GM18526 (cell line): Measurements from ENCODE around the gene COL23A1.

Experiments
- POLR2A ChIP-seq: IDR thresholded peaks from 3 replicates; pipeline ENCODE4 v1.6.1; 2011; ENCODE audit not compliant: insufficient read length; ENCODE audit errors: extremely low read depth

The COL23A1 gene

DNA sequence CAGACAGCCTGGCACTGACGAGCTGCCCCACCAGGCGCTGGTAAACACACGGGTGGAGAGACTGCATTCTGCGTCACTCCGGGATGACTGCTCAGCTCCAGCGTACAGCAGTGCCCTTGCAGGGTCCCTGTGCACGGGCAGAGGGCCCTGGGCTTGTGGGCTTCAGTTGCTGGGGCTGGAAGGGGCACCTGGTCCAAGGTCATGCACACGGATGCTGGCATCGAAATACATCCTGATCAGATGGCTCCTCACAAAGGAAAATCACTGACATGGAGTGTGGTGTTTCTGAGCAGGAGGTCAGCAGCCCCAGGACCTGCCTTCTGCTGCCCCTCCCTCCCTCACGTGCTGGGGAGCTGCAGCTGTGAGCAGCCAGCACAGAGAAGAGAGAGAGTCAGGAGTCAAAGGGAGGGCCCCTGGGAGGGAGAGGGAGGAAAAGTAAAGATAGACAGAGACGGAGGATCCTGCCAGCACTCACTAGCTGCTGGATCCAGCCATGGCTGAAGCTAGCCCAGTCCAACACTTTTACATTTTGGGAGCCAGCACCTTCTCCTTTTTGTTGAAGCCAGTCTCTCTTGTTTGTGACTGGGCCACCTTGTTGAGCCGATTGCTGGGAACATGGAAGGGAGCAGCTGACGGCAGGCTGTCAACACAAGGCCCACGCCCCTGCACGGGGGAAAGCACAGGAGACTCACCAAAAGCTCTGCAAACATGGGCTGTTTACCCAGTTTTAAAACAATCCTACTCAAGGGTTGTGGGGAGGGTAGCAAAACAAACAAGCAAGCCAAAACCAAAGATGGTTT lies 191.1 kb downstream of the COL23A1 start:
- TF ChIP-seq POLR2A, result no peak

DNA sequence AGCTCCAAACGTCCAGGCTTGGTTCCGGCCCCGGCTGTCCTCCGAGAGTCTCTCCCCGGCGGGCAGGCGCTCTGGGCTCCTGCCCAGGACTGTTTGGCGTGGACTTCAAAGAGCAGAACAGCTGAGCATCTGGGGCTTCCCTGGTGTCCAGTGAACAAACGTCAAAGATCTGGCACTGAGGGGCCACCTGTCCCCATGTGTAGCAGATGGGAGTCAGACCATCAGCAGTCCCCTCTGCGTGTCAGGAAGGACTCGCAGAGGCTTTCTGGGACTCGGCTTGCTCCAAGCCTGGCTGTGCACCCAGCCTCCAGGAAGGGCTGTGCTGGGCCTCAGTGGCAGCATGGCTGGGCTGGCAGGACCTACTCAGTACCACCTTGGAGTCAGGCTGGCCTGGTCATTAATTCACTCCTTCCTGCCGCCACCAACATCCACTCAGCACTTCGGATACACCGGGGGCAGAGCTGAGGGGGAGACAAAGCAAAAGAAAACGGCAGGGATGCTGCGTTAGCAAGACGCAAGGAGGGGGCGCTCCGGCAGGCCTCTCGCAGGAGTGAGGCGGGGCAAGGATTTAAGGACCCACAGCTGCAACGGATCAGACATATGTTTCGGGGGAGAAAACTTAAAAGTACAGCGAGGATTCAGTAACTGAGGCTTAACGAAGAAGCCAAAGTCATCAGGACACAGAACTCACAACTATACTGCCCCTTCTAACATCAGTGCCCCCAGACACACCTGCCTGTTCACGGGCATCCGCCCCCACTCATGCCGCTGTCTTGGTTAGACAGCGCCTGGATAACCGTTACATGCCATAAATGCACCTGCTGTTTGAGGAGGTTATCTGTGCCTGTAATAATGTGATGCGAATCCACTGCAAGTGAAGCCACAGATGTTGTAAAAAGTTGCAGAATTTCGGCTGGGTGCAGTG lies 193.1 kb downstream of the COL23A1 start:
- no peak for TF ChIP-seq POLR2A

DNA sequence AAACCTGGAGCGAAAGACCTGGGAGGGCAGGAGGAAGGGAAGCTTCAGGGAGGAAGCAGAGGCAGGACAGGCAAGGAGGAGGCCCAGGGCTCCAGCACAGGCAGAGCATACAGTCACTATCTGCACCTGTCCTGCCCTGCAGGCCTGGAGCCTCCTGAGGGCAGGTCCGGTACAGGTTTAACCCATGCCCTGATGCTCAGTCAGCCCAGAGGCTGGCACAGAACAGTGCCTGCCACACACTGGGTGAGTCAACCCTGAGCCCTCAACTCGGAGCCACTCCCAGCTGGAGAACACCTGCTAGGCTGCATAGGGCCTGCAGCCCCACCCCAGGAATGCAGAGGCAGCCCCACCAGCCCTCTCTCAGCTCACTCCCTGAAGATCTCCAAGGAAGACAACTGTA lies 196.1 kb downstream of the COL23A1 start:
- no peak for TF ChIP-seq POLR2A

DNA sequence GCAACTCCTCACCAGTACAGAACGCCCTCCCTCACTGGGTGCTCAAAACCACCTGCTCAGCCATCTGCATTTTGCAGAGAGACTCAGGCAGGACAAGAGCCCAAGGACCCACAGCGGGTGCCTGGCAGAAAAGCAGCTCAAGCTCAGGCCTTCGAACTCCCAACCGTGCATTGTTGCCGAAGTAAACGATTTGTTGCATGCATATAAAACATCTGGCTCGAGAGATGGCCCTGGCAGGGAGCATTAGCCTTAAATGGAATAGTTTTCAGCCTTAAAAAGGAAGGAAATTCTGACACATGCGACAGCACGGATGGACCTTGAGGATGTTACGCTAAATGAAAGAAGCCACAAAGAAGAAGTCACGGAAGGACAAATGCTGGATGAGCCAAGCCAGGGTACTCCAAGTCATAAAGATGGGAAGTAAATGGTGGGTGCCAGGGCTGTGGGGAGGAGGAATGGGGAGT lies 197.2 kb downstream of the COL23A1 start:
- no peak for TF ChIP-seq POLR2A

DNA sequence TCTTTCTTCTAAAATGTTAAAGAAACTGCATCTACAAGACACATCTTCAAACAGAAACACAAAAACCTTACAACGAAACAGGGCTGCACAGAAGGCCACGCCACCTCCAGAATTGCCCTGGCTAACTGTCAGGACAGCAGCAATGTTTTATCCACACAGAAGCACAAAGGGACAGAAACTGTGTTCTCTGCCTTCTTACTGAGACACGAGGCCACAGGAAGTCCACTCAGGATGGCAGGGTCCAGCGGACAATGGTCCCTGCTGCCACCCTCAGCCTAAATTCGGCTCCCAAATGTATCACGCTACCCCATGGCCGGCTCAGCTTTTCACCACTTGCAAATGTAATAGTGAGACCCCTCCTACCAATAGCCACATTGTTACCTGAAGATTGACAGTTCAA lies 197.8 kb downstream of the COL23A1 start:
- no peak for TF ChIP-seq POLR2A

DNA sequence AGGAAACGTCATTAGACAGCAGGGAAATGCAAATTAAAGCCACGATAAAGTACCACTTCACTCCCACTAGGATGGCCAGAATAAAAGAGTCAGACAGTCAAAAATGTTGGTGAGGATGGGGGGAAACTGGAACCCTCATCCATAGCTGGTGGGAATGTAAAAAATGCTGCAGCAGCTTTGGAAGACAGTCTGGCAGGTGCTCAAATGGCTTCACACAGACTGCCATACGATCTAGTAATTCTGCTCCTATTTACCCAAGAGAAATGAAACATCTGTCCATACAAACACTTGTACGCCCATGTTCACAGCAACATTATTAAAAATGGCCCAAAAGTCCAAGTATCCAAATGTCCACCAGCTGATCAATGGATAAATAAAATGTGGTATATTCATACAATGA lies 198.7 kb downstream of the COL23A1 start:
- TF ChIP-seq POLR2A, result no peak

DNA sequence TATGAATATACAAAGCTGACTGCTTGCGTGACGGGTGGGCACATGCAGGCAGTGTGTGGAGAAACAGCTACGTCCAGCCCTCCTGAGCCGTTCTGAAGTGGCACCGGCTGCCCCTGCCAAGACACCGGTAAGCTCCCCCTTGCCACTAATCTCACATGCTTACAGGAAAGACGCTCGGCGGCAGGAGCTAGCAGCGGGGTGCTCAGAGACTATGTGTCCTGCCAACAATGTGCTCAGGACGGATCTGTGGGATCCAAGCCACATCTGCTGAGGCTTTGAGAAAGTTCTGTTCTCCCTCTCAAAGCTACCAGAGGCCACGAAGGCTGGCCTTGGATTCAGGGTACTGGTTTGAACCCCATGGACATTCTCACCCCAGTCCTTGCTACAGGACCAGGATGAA lies 200.4 kb downstream of the COL23A1 start:
- TF ChIP-seq POLR2A, result no peak

DNA sequence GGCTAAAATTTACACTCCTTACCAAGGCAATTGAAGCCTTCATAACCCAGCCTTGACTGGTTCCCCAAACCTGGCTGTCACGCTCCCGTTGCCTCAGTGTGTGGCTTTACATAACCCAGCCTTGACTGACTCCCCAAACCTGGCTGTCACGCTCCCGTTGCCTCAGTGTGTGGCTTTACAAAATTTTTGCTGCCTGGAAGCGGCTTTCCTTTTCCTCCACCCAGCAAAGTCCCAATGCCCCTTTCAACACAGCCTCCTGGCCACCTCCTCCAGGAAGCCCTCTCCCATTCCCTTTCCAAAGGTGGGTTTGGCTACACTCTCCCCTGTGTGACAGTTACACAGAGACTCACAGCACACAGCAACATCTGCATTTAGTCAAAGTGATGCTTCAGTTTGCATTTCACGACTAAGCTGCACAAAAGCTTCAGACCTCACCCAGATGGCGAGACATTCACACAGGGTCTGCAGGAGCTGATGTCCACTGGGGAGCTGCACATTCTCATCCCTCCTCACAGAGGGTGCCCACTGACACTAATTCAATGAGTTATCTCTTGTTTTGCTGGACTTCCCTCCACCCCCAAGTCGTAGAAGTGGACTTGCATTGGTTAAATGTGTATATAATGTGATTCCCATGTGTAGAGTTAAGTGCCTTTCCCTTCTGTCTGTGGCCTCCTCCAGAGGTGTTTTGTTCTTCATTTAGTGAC lies 201.0 kb downstream of the COL23A1 start:
- TF ChIP-seq POLR2A, result no peak

DNA sequence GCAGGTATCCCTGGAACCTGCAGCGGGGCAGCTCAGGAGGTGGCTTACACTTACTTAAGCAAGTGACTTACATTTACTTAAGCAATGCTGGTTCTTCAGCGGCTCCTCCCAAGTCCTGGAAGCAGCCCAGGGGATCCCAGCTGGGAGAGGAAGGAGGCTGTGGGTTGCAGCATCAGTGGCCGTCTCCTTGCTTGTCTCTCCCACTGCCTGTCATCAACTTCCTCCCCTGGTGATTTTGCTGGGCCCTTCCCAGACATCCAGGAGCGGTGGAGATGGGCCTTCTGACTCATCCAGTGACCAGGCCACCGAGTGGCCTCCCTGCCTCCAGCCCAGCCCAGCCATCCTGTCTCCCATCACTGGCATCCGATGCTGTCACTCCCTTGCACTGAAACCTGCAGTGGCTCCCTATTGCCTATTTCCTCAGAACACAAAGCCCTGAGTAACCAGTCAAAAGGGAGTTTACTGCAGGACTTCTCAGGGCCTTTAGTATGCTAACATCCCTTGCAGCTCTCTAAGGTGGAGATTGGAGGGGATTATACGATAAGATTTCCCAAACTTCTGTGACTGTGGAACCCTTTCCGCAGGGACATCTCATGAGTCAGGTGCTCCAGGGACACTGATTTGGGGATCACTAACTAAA lies 201.7 kb downstream of the COL23A1 start:
- no peak for TF ChIP-seq POLR2A

DNA sequence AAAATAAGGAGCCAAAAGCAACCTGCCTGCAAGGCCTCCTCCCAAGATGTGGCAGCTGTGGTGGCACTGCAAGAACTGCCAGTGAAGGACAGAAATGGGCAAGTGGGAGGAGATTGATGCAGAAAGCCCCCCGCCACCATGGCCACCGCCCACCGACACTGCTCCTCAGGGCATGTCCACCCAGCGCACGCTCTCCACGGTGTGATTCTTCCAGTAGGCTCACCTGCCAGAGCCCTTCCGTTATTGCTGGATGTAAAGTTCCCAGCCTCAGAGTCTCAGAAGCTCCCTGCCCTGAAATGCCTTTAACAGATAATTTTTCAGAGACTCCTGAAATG lies 202.4 kb downstream of the COL23A1 start:
- no peak for TF ChIP-seq POLR2A

DNA sequence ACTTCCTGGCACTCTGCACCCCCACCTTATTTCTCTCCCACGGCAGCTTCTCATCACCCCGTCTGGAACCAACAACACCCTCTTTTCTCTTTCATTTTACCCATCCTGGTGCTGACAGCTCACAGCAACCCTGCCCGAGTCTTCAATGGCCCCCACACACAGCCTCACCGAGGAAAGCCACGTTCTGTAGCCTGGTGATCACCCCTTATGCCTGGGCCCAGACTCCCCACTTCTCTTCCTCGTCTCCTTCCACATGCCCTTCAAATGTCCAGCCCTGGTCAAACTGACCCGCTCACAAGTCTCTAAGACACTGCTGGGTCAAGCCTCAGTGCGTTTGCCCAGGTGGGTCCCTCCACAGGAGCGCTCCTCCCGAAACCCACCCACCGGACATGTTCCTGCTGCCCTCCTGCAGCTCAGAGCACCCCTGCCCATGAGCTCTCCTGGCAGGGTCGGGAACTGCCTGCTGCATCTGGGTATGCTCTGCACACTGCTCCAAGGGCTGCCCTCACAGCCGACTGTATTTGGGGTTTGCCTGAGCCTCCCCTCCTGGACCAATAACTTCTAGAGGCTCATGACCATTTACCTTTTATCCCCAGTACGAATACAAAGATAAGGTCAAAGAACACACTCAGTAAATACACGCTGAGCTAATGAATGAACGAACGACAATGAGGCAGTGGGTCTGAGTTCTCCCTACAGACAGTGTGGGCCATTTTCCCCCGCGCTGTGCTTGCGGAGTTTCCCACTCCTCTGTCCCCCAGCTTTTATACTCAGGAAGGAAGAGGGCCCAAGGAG lies 202.9 kb downstream of the COL23A1 start:
- no peak for TF ChIP-seq POLR2A

DNA sequence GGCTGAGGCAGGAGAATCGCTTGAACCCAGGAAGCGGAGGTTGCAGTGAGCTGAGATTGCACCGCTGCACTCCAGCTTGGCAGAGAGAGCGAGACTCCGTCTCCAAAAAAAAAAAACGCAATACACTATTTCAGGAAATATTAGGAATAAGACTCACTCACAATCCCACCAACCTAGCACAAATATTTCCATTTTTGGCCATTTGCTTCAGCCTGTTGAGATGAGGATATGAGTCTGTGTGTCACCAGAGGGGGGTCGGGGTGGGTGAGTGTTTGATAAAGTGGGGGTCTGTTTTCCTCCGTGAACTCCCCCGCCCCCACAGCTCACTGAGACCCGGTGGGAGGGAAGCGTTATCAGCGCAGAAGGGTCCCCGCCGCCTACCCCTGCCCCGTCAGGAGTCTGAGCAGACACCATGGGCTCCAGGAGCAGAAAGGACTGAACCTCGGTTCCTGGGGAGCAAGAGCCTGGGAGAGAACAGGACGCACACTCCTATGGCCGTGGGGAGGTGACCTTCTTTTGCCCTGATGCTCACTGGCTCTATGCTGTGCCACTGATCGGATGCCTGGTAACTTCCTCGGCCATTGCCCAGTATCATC lies 203.8 kb downstream of the COL23A1 start:
- no peak for TF ChIP-seq POLR2A

DNA sequence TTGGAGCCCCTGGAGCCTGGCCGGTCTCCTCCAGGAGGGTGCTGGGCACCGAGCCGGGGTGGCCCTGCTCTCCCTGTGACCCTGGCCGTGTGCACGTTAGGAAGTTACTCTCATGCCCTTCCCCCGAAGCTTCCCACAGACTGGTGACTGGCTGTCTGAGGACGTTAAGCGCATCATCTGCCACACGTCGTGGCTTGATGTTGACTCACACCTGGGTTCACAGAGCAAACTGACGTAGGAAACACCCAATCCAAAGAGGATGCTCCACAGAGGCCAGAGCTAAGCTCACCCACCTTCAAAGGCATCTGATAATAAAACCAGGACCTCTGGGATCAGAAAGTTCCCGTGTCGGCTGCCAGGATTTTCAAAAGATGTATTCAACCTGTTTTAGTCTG lies 204.7 kb downstream of the COL23A1 start:
- TF ChIP-seq POLR2A, result no peak
